Stimulated activated CD4-positive, alpha-beta T cell treated with anti-CD3 and anti-CD28 coated beads, Interleukin-4, amount 100 ng/mL, for 48 hours (primary cell): ENCODE measurements around the gene MYO1E.
"Not testable (repeated sequence)": the region's sequence is repeated elsewhere in the genome, so short reads cannot be mapped to it uniquely, and the experiment has no call there.

Source experiments
- DNase-seq, 2 donors: peaks; one replicate each; pipeline ENCODE4 v3.0.0-alpha.2; 2020; ENCODE audit warnings: low read depth in 2 of 2

Gene MYO1E

GRCh38 chr15:59372352-59373211 is at the start of gene MYO1E:
TSS of gene MYO1E (minus strand) at chr15:59372871. CDS start at chr15:59372500, 371 bp downstream.
- DNase-seq = peak in 1 of 2 donors; percentile 8

DNA sequence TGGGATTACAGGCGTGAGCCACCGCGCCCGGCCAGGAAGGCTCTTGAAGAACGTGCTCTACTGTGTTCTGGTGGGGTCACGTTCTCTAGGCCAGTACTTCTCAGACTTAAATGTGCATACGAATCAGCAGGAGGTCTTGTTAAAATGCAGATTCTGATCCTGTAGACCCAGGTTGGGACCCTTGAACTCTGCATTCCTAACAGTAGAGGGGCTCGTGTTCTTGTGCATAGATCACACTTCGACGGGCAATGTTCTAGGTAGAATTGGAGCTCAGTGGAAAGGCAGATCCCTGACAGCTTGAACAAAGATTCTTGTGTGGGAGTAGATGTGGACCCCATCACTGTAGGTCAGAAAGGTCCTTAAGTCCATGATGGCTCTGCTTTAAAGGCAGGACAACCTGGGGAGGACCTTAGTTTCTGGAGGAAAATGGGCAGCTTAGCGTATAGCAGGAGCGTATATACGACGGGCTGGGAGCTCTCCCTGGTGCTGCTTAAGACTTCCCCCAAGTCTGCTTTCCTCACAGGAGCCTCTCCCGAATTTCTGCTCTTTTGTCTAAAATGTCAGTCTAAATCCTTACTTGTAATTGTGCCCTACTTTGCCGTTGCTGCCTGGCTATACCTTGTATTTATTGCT is 48.4 kb upstream of the MYO1E start:
- no peak for DNase-seq

DNA sequence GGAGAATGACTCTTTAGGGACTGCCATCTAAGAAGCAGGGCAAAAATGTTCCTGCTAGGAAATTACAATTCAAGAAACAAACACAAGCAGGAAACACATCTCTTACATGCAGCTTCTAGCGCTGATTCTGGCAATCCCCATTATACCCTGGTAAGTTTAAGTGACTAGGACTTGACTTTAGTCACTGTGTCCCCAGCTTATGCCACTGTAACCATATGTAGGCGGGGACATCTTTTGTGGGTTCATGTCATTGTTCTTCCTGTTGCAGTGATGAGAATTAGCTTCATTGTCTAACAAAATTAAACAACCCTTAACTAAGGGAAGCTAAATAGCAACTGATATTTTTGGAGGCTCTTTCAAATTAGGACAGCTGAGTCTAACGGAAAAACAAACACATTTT is 47.4 kb upstream of the MYO1E start:
- DNase-seq = no peak

DNA sequence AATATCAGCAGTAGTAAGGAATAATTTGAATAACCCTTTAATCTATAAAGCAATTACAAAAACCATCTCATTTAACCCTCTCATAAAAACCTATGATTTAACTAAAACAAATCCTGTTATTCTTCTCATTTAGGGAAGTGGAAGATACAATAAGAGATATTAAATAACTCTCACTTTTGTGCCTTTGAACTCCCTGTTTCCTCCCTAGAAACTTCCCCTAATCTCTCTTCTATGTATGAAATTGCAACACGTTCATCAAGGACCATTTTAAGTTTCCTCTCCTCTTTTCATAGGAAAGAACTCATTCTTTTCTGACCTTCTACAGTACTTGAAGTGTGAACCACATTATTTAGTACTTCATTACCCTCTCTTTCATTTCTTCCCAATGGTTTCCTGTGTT is 46.5 kb upstream of the MYO1E start:
- no peak for DNase-seq

DNA sequence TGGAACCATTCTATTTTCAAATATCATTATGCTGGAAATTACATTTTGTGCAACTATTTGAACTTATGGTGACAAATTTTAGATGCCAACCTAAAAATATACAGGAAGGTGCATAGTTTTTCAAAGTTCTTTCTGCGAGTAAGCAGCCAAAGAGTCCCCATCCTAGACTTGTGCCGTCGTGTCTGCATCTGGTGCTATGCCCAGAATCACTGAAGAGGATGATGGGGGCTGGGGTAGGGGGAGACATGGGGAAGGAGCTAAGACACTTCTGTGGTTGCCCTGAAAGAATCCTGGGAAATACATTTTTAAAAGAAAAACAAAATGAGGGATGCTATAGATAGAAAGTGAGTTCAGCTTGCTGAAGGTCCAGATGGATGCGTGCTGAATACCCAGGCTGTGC is 44.1 kb upstream of the MYO1E start:
- DNase-seq = no peak

GRCh38 chr15:59413577-59413976 is 40.9 kb upstream of the MYO1E start:
- DNase-seq = no peak

GRCh38 chr15:59410391-59410896 is 37.8 kb upstream of the MYO1E start:
- no peak for DNase-seq

- no peak for DNase-seq
These were observed 35.3 kb upstream of the MYO1E start for GRCh38 chr15:59407946-59408345.

- DNase-seq = no peak
These were observed 33.8 kb upstream of the MYO1E start for GRCh38 chr15:59406446-59406845.

DNA sequence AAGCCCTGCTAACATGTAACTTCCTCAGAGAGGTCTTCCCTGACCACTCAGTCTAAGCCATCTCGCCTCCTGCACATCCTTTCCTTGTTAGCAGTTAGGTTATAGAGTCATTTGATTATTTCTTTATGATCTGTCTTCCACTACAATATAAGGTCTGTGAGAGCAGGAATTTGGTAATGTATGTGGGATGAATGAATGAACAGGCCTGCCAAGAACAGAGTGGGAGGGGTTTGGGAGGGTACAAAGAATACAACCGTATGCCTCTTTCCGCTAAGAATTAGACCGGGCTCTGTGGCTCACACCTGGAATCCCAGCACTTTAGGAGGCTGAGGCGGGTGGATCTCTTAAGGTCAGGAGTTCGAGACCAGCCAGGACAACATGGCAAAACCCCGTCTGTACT is 32.4 kb upstream of the MYO1E start:
- no peak for DNase-seq

- no peak for DNase-seq
These were observed 29.3 kb upstream of the MYO1E start for GRCh38 chr15:59401824-59402569.

GRCh38 chr15:59401051-59401823 is 28.6 kb upstream of the MYO1E start:
- not testable (repeated sequence) for DNase-seq

- no peak for DNase-seq
These were observed 27.6 kb upstream of the MYO1E start for GRCh38 chr15:59400103-59400813.

DNA sequence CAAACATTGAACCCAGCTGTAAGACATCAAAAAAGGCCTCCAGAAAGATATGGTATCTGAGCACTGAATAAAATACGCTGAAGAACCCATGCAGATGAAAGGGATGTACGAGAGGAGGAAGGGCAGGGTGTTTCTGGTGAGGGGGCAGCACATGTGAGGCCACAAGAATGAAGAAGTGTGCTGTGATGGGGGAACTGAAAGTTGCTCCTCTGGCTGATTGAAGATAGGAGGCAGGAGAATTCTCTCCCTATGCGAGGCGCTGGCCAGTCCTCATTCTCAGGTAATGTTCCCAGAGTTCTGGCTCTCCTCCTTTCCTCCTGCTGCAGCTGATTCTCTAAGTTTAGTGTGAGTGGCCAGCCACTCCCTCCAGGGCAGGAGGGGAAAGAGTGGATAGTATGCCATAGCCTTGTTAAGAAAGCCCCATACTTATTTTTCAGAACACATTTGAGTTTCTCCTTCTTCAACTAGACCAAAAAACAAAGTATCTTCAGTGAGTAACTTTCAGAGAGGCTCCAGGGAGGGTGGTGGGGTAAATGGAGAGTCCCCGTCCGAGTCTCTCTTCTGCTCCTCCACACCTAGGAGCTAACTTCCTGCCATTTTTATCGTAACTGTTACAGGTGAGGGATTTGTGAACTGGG is 26.9 kb upstream of the MYO1E start:
- DNase-seq = no peak

DNA sequence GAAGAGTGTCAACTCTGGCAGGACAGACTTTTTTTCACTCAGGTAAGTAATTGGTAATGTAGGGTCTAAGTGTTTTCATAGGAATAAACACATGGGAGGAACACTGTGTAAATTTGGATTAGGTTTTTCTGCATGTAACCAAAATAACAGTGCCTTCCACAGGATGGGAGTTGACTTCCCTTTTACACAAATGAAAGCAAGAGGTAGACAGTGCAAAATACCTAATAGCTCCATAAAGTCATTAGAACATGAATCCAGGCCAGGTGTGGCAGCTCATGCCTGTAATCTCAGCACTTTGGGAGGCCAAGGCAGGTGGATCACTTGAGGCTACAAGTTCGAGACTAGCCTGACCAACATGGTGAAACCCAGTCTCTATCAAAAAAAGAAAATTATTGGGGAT is 25.5 kb upstream of the MYO1E start:
- DNase-seq = no peak

DNA sequence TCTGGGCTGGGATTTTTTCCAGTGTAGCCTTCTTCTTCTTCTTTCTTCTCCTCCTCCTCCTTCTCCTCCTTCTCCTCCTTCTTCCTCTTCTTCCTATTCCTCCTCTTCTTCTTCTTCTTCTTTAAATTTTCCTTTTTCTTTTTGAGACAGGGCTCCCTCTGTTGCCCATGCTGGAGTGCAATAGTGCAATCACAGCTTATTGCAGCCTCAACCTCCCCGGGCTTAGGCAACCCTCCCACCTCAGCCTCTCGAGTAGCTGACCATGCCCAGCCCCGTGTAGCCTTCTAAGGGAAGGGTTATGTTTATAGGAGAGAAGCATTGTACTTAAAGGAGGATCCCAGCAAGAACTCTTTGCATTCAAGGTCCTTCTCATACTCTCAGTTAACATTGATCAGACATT is 24.0 kb upstream of the MYO1E start:
- no peak for DNase-seq

GRCh38 chr15:59396211-59396610 is 23.5 kb upstream of the MYO1E start:
- no peak for DNase-seq

DNA sequence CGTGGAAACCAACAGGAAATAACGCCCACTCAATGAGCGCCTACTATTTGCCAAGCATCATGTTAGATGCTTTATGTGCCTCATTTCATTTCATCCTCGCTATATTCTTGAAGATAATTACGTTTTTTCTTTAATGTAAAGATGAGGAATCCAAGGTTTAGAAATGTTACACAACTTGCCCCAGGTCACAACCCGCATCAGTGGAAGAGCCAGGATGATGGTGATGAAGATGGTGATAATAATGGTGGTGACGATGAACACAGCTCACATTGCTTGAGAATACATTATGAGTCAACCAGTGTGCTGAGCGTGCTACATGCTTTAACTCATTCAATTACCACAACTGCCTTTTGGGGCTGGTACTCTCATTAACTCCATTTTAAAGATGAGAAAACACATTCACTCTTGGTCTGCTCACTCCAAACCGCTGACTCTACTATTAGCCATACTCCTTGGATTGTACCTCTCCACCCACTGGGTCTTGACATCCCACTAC is 21.5 kb upstream of the MYO1E start:
- no peak for DNase-seq

DNA sequence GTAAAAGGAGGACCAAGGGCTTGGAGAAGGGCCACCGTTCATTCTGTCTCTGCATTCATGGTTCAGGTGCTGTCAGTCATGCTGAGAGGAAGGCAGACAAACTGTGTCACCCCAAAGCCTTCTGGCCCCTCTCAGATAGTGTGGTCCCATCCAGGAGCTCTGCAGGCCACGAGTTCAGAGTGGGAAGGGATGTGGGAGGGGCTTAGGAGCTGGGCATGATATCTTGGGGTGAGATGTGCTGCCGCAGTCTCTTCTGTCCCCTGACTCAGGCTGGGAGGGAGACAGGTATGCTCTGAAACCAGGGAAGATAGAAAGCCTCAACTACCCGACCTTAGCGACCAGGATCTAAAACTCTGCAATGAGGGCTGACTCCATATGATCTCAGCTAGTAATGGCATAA is 19.6 kb upstream of the MYO1E start:
- DNase-seq = no peak

DNA sequence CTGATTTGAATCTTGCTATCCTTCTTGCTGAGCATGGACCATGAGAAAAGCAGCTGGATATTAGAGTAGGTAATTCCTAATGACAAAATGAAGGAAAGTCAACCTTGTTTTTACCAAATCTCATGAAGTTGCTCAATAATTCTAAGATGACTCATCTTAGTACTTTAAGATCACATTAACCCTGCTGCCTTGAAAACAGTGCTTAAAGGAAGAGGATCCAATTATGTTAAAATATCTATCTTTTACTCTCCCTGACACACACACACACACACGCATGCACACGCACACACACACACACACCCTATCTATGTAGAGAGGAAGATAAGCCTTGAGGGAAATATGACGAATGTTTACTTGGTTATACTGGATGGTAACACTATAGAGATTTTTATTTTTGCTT is 16.0 kb upstream of the MYO1E start:
- DNase-seq = no peak
